H9 (cell line): ENCODE results near the gene AIF1. TPM values are rescaled to one million over a fixed set of nuclear protein-coding genes. Genes with fewer than 3 reads are reported as not detected.
A peak's percentile ranks its signal among the peaks of the same experiment; 100 is the strongest.

ENCODE experiments used
- DNase-seq: peaks from one replicate; pipeline ENCODE4 v3.0.0-alpha.2; 2017
- H2AFZ ChIP-seq: one replicate; pipeline ENCODE4 v1.6.1; 2013; ENCODE audit warnings: mild to moderate bottlenecking, low read length, control low read depth, moderate library complexity
- H2AK5ac ChIP-seq: 2 replicates; pipeline ENCODE4 v1.6.1; 2013; ENCODE audit warnings: low read length, control low read depth, mixed read lengths; ENCODE audit not compliant: insufficient read length
- H2BK120ac ChIP-seq: one replicate; pipeline ENCODE4 v1.6.1; 2013; ENCODE audit warnings: low read depth, mild to moderate bottlenecking, low read length, control low read depth, inconsistent platforms; ENCODE audit not compliant: poor library complexity, severe bottlenecking
- H2BK12ac ChIP-seq: 2 replicates; pipeline ENCODE4 v1.6.1; 2013; ENCODE audit warnings: low read length, control low read depth, mixed read lengths, low read depth; ENCODE audit not compliant: insufficient read length
- H2BK15ac ChIP-seq: 2 replicates; pipeline ENCODE4 v1.6.1; 2013; ENCODE audit warnings: low read depth, low read length, control low read depth
- H2BK20ac ChIP-seq: one replicate; pipeline ENCODE4 v1.6.1; 2013; ENCODE audit warnings: low read depth, mild to moderate bottlenecking, low read length, control low read depth, inconsistent platforms; ENCODE audit not compliant: poor library complexity, severe bottlenecking
- H2BK5ac ChIP-seq: 2 replicates; pipeline ENCODE4 v1.6.1; 2013; ENCODE audit warnings: low read length, control low read depth, mixed read lengths; ENCODE audit not compliant: insufficient read length
- H3K14ac ChIP-seq: 2 replicates; pipeline ENCODE4 v1.6.1; 2013; ENCODE audit warnings: low read length, control low read depth; ENCODE audit not compliant: insufficient read depth
- H3K18ac ChIP-seq: 2 replicates; pipeline ENCODE4 v1.6.1; 2013; ENCODE audit warnings: low read depth, mild to moderate bottlenecking, mixed read lengths, low read length, control low read depth; ENCODE audit not compliant: insufficient read length
- H3K23ac ChIP-seq: 2 replicates; pipeline ENCODE4 v1.6.1; 2013; ENCODE audit warnings: low read length, control low read depth, mixed read lengths, low read depth; ENCODE audit not compliant: insufficient read length
- H3K23me2 ChIP-seq: 2 replicates; pipeline ENCODE4 v1.6.1; 2013; ENCODE audit warnings: low read depth, mild to moderate bottlenecking, mixed read lengths, low read length, control low read depth; ENCODE audit not compliant: insufficient read length, poor library complexity, severe bottlenecking
- H3K27ac ChIP-seq: 2 replicates; pipeline ENCODE4 v1.5.1; 2013; ENCODE audit warnings: low read length, control low read depth, mixed read lengths, low read depth; ENCODE audit not compliant: insufficient read length
- H3K27me3 ChIP-seq: 2 replicates; pipeline ENCODE4 v1.6.1; 2013; ENCODE audit warnings: low read length, control low read depth, inconsistent platforms; ENCODE audit not compliant: insufficient read depth
- H3K4ac ChIP-seq: 2 replicates; pipeline ENCODE4 v1.6.1; 2013; ENCODE audit warnings: low read depth, mild to moderate bottlenecking, control low read depth, inconsistent platforms, low read length, moderate library complexity
- H3K4me1 ChIP-seq: 2 replicates; pipeline ENCODE4 v1.6.1; 2013; ENCODE audit warnings: low read length, control low read depth, inconsistent platforms; ENCODE audit not compliant: insufficient read depth
- H3K4me2 ChIP-seq: 2 replicates; pipeline ENCODE4 v1.6.1; 2013; ENCODE audit warnings: low read length, control low read depth, mixed read lengths; ENCODE audit not compliant: insufficient read length, insufficient read depth
- H3K56ac ChIP-seq: 2 replicates; pipeline ENCODE4 v1.6.1; 2013; ENCODE audit warnings: low read depth, mild to moderate bottlenecking, mixed read lengths, low read length, control low read depth; ENCODE audit not compliant: insufficient read length
- H3K79me1 ChIP-seq: 2 replicates; pipeline ENCODE4 v1.6.1; 2013; ENCODE audit warnings: low read depth, mild to moderate bottlenecking, moderate library complexity, low read length, control low read depth, inconsistent platforms; ENCODE audit not compliant: insufficient read depth, poor library complexity, severe bottlenecking
- H3K79me2 ChIP-seq: 2 replicates; pipeline ENCODE4 v1.6.1; 2013; ENCODE audit warnings: low read length, control low read depth, inconsistent platforms; ENCODE audit not compliant: insufficient read depth
- H3K9ac ChIP-seq: 2 replicates; pipeline ENCODE4 v1.6.1; 2013; ENCODE audit warnings: low read length, control low read depth, mixed read lengths; ENCODE audit not compliant: insufficient read length; ENCODE audit errors: extremely low read depth
- H3K9me3 ChIP-seq: one replicate; pipeline ENCODE4 v1.6.1; 2013; ENCODE audit warnings: low read depth, low read length, inconsistent platforms; ENCODE audit not compliant: control insufficient read depth
- H3T11ph ChIP-seq: one replicate; pipeline ENCODE4 v1.6.1; 2013; ENCODE audit warnings: mild to moderate bottlenecking, low read length, control low read depth, inconsistent platforms
- H4K20me1 ChIP-seq: one replicate; pipeline ENCODE4 v1.6.1; 2013; ENCODE audit not compliant: control insufficient read depth, insufficient read length, insufficient read depth
- H4K5ac ChIP-seq: 2 replicates; pipeline ENCODE4 v1.6.1; 2013; ENCODE audit warnings: low read depth, mild to moderate bottlenecking, mixed read lengths, low read length, control low read depth; ENCODE audit not compliant: insufficient read length
- H4K8ac ChIP-seq: replicated peaks from 2 replicates; pipeline ENCODE4 v1.6.1; 2013; ENCODE audit warnings: low read length, control low read depth, mixed read lengths, low read depth; ENCODE audit not compliant: insufficient read length
- H4K91ac ChIP-seq: 2 replicates; pipeline ENCODE4 v1.6.1; 2013; ENCODE audit warnings: low read depth, mild to moderate bottlenecking, moderate library complexity, mixed read lengths, low read length, control low read depth; ENCODE audit not compliant: insufficient read length
- H3K27ac Mint-ChIP-seq, 3 experiments: 2 replicates in 2 of 3; 3 replicates in 1 of 3; pipeline ENCODE4 v1.8.0; 2020 to 2021; ENCODE audit warnings: mixed read lengths in 3 of 3, mild to moderate bottlenecking in 1 of 3, moderate library complexity in 1 of 3
- H3K27me3 Mint-ChIP-seq: 2 replicates; pipeline ENCODE4 v1.8.0; 2021; ENCODE audit warnings: low read depth, mild to moderate bottlenecking, moderate library complexity, mixed read lengths
- H3K36me3 Mint-ChIP-seq, 3 experiments: 2 replicates in 2 of 3; 3 replicates in 1 of 3; pipeline ENCODE4 v1.8.0; 2020 to 2021; ENCODE audit warnings: low read depth in 3 of 3, mixed read lengths in 3 of 3; ENCODE audit not compliant: insufficient read depth in 1 of 3
- H3K4me1 Mint-ChIP-seq, 2 experiments: 2 replicates each; pipeline ENCODE4 v1.8.0; 2020; ENCODE audit warnings: mixed read lengths in 2 of 2
- H3K4me3 Mint-ChIP-seq, 2 experiments: 2 replicates in 1 of 2; 3 replicates in 1 of 2; pipeline ENCODE4 v1.8.0; 2020 to 2021; ENCODE audit warnings: mild to moderate bottlenecking in 2 of 2, mixed read lengths in 2 of 2, moderate library complexity in 1 of 2
- H3K9me3 Mint-ChIP-seq, 2 experiments: 2 replicates in 1 of 2; 3 replicates in 1 of 2; pipeline ENCODE4 v1.8.0; 2020; ENCODE audit warnings: mild to moderate bottlenecking in 2 of 2, mixed read lengths in 2 of 2, moderate library complexity in 1 of 2
- CTCF ChIP-seq: fragments of 200-600 bp; sonication (generic); conservative IDR thresholded peaks from 3 replicates; pipeline ENCODE4 v1.8.0; 2021; ENCODE audit warnings: antibody characterized with exemption, mild to moderate bottlenecking
- WGBS: extraction: QIAGEN DNeasy Blood & Tissue Kit; methylation state at CpG from one replicate; pipeline ENCODE4 v1.1.7; 2013; ENCODE audit warnings: missing lambda C conversion rate, low lambda C conversion rate, mixed read lengths; ENCODE audit not compliant: insufficient read length; ENCODE audit errors: extremely low coverage; 5-methylcytosine and 5-hydroxymethylcytosine counted together
- total RNA-seq: library from RNA; stranded (reverse); gene quantifications from 2 replicates; pipeline ENCODE4 v1.2.1, GENCODE V29; 2021

Gene AIF1
- total RNA-seq, 1 experiment from 2014 or later, result 4.2 TPM

DNA sequence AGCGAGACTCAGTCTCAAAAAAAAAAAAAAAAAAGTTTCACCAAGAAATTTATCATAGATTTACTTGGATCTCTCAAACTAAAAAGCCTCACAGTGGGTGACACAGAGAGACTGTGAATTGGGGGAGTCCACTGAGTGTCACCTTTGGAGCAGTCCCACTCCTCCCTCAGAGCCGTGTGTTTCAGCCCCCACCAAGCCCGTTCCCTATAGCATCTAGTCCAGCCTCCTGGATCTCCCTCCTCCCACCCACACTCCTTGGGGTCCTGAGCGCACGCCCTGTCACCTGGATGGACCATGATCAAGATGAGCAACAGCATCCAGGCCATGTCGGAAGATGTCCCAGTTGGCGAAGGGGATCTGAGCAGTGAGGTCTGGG, 22.6 kb upstream of the AIF1 start:
- Histone ChIP-seq H4K20me1 (no peaks in the 10 kb centered on the region), H3T11ph (no peak overlapping the region), H2BK15ac (no peak overlapping the region), H3K79me1 (no peaks in the 10 kb centered on the region), H2AK5ac (no peak overlapping the region), H3K14ac (peak overlapping the region; percentile 14; the same call in 1 of the 2 replicates), H2BK20ac (no peak overlapping the region), H3K79me2 (no peaks in the 10 kb centered on the region), H2AFZ (no peak overlapping the region), H3K4ac (no peak overlapping the region), H2BK12ac (no peak overlapping the region), H3K23me2 (peaks cover 2% of the 10 kb centered on the region), H3K4me2 (no peak overlapping the region), H3K27me3 (no peaks in the 10 kb centered on the region), H4K91ac (no peak overlapping the region), H3K23ac (no peak overlapping the region), H3K4me1 (no peaks in the 10 kb centered on the region; the same call in 1 of the 2 replicates), H2BK5ac (no peak overlapping the region), H3K56ac (no peak overlapping the region), H3K9ac (no peak overlapping the region), H3K18ac (no peak overlapping the region), H3K9me3 (no peaks in the 10 kb centered on the region), H3K27ac (no peak overlapping the region), H4K8ac (no peak overlapping the region), H2BK120ac (no peak overlapping the region), H4K5ac (no peak overlapping the region)
- no peak for DNase-seq
- TF ChIP-seq CTCF, result no peak
- WGBS, result no CpG with 5 or more reads among the region's 7 CpGs
- Mint-ChIP-seq H3K27ac (no peak overlapping the region; a peak in 1 of 7 replicates), H3K4me3 (no peak overlapping the region; a peak in 1 of 5 replicates), H3K9me3 (no peaks in the 10 kb centered on the region; a peak in 1 of 5 replicates), H3K36me3 (no peaks in the 10 kb centered on the region), H3K27me3 (peaks cover 5% of the 10 kb centered on the region; the same call in 1 of the 2 replicates), H3K4me1 (peaks cover 5 to 17% of the 10 kb centered on the region in 2 experiments)
